K562 (cell line): Measurements from ENCODE around the gene ANKLE2. TPM values are rescaled to one million over a fixed set of nuclear protein-coding genes. Genes with fewer than 3 reads are reported as not detected.

Source experiments
- ARHGAP35 ChIP-seq: fragments of 450-650 bp; IDR thresholded peaks from 2 replicates; pipeline ENCODE4 v1.6.1; 2018; ENCODE audit not compliant: partially characterized antibody
- ASH1L ChIP-seq: fragments of 450-650 bp; IDR thresholded peaks from 2 replicates; pipeline ENCODE4 v1.6.1; 2018; ENCODE audit warnings: borderline replicate concordance, mild to moderate bottlenecking, low read depth; ENCODE audit not compliant: partially characterized antibody
- DMBX1 ChIP-seq: fragments of 250-450 bp; sonication (Bioruptor Pico); IDR thresholded peaks from 2 replicates; pipeline ENCODE4 v1.8.0; 2022; ENCODE audit warnings: inconsistent platforms, mild to moderate bottlenecking, moderate library complexity, borderline replicate concordance
- EP400 ChIP-seq: fragments of 450-650 bp; IDR thresholded peaks from 2 replicates; pipeline ENCODE4 v1.6.1; 2017; ENCODE audit warnings: antibody characterized with exemption, mild to moderate bottlenecking, moderate library complexity
- EZH2 ChIP-seq: IDR thresholded peaks from 2 replicates; pipeline ENCODE4 v1.6.1; 2012; ENCODE audit warnings: low read depth, mild to moderate bottlenecking, inconsistent platforms, low read length, borderline replicate concordance
- FOXK2 ChIP-seq, 2 experiments: fragments of 450-650 bp; IDR thresholded peaks in 1 of 2; conservative IDR thresholded peaks in 1 of 2; 2 replicates each; pipeline ENCODE4 v1.6.1; 2016; ENCODE audit warnings: low read depth in 2 of 2, mild to moderate bottlenecking in 1 of 2
- KLF13 ChIP-seq: fragments of 450-650 bp; IDR thresholded peaks from 2 replicates; pipeline ENCODE4 v1.6.1; 2016; ENCODE audit warnings: missing genetic modification characterization, low read depth, mild to moderate bottlenecking, missing compliant biosample characterization, moderate library complexity, borderline replicate concordance
- LARP7 ChIP-seq: fragments of 450-650 bp; IDR thresholded peaks from 2 replicates; pipeline ENCODE4 v1.6.1; 2016
- MEIS2 ChIP-seq: fragments of 450-650 bp; IDR thresholded peaks from 2 replicates; pipeline ENCODE4 v1.6.1; 2014; ENCODE audit warnings: mild to moderate bottlenecking; ENCODE audit not compliant: partially characterized antibody
- POLR2AphosphoS5 ChIP-seq: IDR thresholded peaks from 2 replicates; pipeline ENCODE4 v1.6.1; 2011; ENCODE audit warnings: mild to moderate bottlenecking, low read depth, low read length, moderate library complexity; ENCODE audit not compliant: control insufficient read depth, insufficient read depth
- PTRF ChIP-seq: fragments of 450-650 bp; IDR thresholded peaks from 2 replicates; pipeline ENCODE4 v1.6.1; 2016; ENCODE audit warnings: mild to moderate bottlenecking, missing genetic modification characterization, missing compliant biosample characterization
- TEAD1 ChIP-seq, 2 experiments: fragments of 450-650 bp in 1 of 2; sonication (generic) in 1 of 2; formaldehyde crosslinking; IDR thresholded peaks; 2 replicates each; pipeline versions ENCODE4 v1.4.0 to v1.8.0; 2020 to 2022; ENCODE audit warnings: mild to moderate bottlenecking in 2 of 2, missing genetic modification reagents in 1 of 2
- TFAP4 ChIP-seq: sonication (generic); formaldehyde crosslinking; IDR thresholded peaks from 2 replicates; pipeline ENCODE4 v1.8.0; 2022; ENCODE audit warnings: missing genetic modification reagents, mild to moderate bottlenecking, moderate library complexity, borderline replicate concordance
- ZBTB2 ChIP-seq: fragments of 450-650 bp; IDR thresholded peaks from 2 replicates; pipeline ENCODE4 v1.6.1; 2016; ENCODE audit warnings: antibody characterized with exemption
- ZNF140 ChIP-seq: fragments of 250-450 bp; sonication (Bioruptor Pico); IDR thresholded peaks from 2 replicates; pipeline ENCODE4 v1.8.0; 2021; ENCODE audit warnings: moderate library complexity, mild to moderate bottlenecking, inconsistent platforms
- ZNF318 ChIP-seq, 2 experiments: fragments of 450-650 bp; IDR thresholded peaks; 2 replicates each; pipeline ENCODE4 v1.6.1; 2016; ENCODE audit warnings: mild to moderate bottlenecking in 2 of 2, borderline replicate concordance in 1 of 2, low read depth in 1 of 2, moderate library complexity in 1 of 2
- ZNF79 ChIP-seq: fragments of 250-450 bp; sonication (Bioruptor Pico); IDR thresholded peaks from 2 replicates; pipeline ENCODE4 v1.4.0; 2020; ENCODE audit warnings: low read depth, mild to moderate bottlenecking, moderate library complexity
- polyA plus RNA-seq, 8 experiments: library from polyadenylated mRNA; depleted of rRNA in 4 of 8; stranded (reverse) in 5 of 8; unstranded in 3 of 8; fragments of >200 nt; fragmentation: Nextera tagmentation in 2 of 8; fragmentation: Illumina TruSeq in 1 of 8; extraction: Ambion mirVana in 2 of 8; extraction: Trizol in 1 of 8; gene quantifications; 2 replicates each; pipeline versions ENCODE4 v1.2.1 to v1.2.3, GENCODE V29; 2011 to 2014; ENCODE audit warnings: inconsistent platforms in 1 of 8, missing spikeins in 1 of 8
- total RNA-seq, 7 experiments: library from RNA; depleted of rRNA in 6 of 7; stranded (reverse); fragments of >200 nt in 6 of 7; fragmentation: Illumina TruSeq in 2 of 7; extraction: Trizol in 2 of 7; gene quantifications; 2 replicates each; pipeline versions ENCODE4 v1.2.1 to v1.2.3, GENCODE V29; 2011 to 2021; ENCODE audit warnings: low replicate concordance in 1 of 7

ANKLE2 gene
- total and polyA plus RNA-seq, 9 of the 15 experiments (the other 6 are each of a cell fraction or from before 2014, with no cell fraction given): 3.2 to 57.7 (median 45.6) TPM

GRCh38 chr12:132766380-132767085, 4.9 kb upstream of the ANKLE2 start (continued):
- TF ChIP-seq KLF13 (tag) (no peak), LARP7 (no peak), DMBX1 (CRISPR knock-in tag) (0 out of 2 replicates have a peak, but pooled peaks have one; percentile 26), ARHGAP35 (no peak), ZNF79 (CRISPR knock-in tag) (no peak), PTRF (no peak), EP400 (no peak), ASH1L (no peak), ZNF318 (IDR thresholded peaks at IDR 0.05; ENCODE audit: borderline replicate concordance in 1 of 2, low read depth in 1 of 2) (no peak), FOXK2 (conservative IDR thresholded peaks at IDR 0.05 in 1 of 2, IDR thresholded peaks at IDR 0.05 in 1 of 2; ENCODE audit: low read depth in 2 of 2) (peak; percentile 80 to 92), ZBTB2 (no peak), TFAP4 (no peak), POLR2AphosphoS5 (peak; percentile 14; the same call in 1 of the 2 replicates), MEIS2 (peak; percentile 82), TEAD1 (CRISPR knock-in tag; IDR thresholded peaks at IDR 0.05) (no peak), EZH2 (no peak), ZNF140 (no peak)
